NCI-H524 (cell line): ENCODE data around the gene ZFP62.
"Not testable (repeated sequence)": the region's sequence is repeated elsewhere in the genome, so short reads cannot be mapped to it uniquely, and the experiment has no call there.

ENCODE experiments used
- DNase-seq, 2 experiments: peaks; one replicate each; lab custom pipeline; 2025; lab: John Stamatoyannopoulos, UW

ZFP62 gene

GRCh38 chr5:180830253-180831138, 30.6 kb downstream of the ZFP62 start:
- peak; percentile 24 to 69 for DNase-seq

GRCh38 chr5:180829726-180830125, 31.4 kb downstream of the ZFP62 start:
- DNase-seq: no peak

- DNase-seq: not testable (repeated sequence)
Observed at GRCh38 chr5:180828756-180829531, 32.1 kb downstream of the ZFP62 start.

- peak; percentile 66 to 76 for DNase-seq
Observed at GRCh38 chr5:180827374-180827773, 33.7 kb downstream of the ZFP62 start.

- no peak for DNase-seq
Observed at GRCh38 chr5:180825768-180826525, 35.1 kb downstream of the ZFP62 start.

- DNase-seq: no peak
Observed at GRCh38 chr5:180824630-180825476, 36.2 kb downstream of the ZFP62 start.

- peak; percentile 38 to 55 for DNase-seq
Observed at GRCh38 chr5:180823940-180824629, 37.0 kb downstream of the ZFP62 start.

GRCh38 chr5:180823346-180823745, 37.7 kb downstream of the ZFP62 start:
- DNase-seq: no peak

GRCh38 chr5:180821538-180821937, 39.5 kb downstream of the ZFP62 start:
- no peak for DNase-seq

GRCh38 chr5:180820788-180821321, 40.2 kb downstream of the ZFP62 start:
- DNase-seq: no peak

GRCh38 chr5:180818677-180819341, 42.3 kb downstream of the ZFP62 start:
- no peak for DNase-seq

GRCh38 chr5:180817893-180818674, 43.0 kb downstream of the ZFP62 start:
- no peak for DNase-seq

GRCh38 chr5:180816608-180817534, 44.2 kb downstream of the ZFP62 start:
- peak in 1 of 2 experiments; percentile 17 for DNase-seq

- DNase-seq: no peak
Observed at GRCh38 chr5:180815293-180815917, 45.7 kb downstream of the ZFP62 start.

GRCh38 chr5:180813420-180813819, 47.7 kb downstream of the ZFP62 start:
- DNase-seq: no peak

- no peak for DNase-seq
Observed at GRCh38 chr5:180811623-180812124, 49.4 kb downstream of the ZFP62 start.

- peak in 1 of 2 experiments; percentile 67 for DNase-seq
Observed at GRCh38 chr5:180810959-180811622, 50.0 kb downstream of the ZFP62 start.
